SK-N-MC (cell line): ENCODE data around the gene GNG2.
A peak's percentile ranks its signal among the peaks of the same experiment; 100 is the strongest.
"Not testable (repeated sequence)": the region's sequence is repeated elsewhere in the genome, so short reads cannot be mapped to it uniquely, and the experiment has no call there.

ENCODE experiments used
- DNase-seq: peaks from one replicate; pipeline ENCODE4 v3.0.0-alpha.2; 2011; ENCODE audit warnings: low read depth, low spot score
- H3K27ac ChIP-seq: fragments of 200-600 bp; sonication (generic); 2 replicates; pipeline ENCODE4 v1.5.1; 2016; ENCODE audit warnings: mixed run types
- H3K36me3 ChIP-seq: fragments of 200-600 bp; sonication (generic); 2 replicates; pipeline ENCODE4 v1.6.1; 2017; ENCODE audit warnings: antibody characterized with exemption, low read length, mixed read lengths; ENCODE audit not compliant: insufficient read depth
- H3K4me3 ChIP-seq: fragments of 200-600 bp; sonication (generic); 2 replicates; pipeline ENCODE4 v1.5.1; 2016
- H3K9ac ChIP-seq: fragments of 200-600 bp; sonication (generic); 2 replicates; pipeline ENCODE4 v1.8.0; 2017; ENCODE audit warnings: mixed run types, mixed read lengths; ENCODE audit not compliant: insufficient read length
- H3K9me3 ChIP-seq: fragments of 200-600 bp; sonication (generic); 2 replicates; pipeline ENCODE4 v1.6.1; 2017; ENCODE audit warnings: low read depth, mild to moderate bottlenecking, antibody characterized with exemption, low read length, moderate library complexity, mixed read lengths
- EZH2 ChIP-seq: fragments of 200-600 bp; sonication (generic); IDR thresholded peaks from one replicate; pipeline ENCODE4 v1.6.1; 2017; ENCODE audit warnings: antibody characterized with exemption
- FOXP2 ChIP-seq: optimal IDR thresholded peaks from 2 replicates; pipeline ENCODE3; 2011; ENCODE audit warnings: mild to moderate bottlenecking, moderate library complexity; ENCODE audit not compliant: insufficient read depth; ENCODE audit errors: extremely low read length, control extremely low read depth
- POLR2AphosphoS5 ChIP-seq: IDR thresholded peaks from 2 replicates; pipeline ENCODE4 v1.6.1; 2012; ENCODE audit warnings: mild to moderate bottlenecking, low read depth, low read length, borderline replicate concordance

GNG2 gene

DNA sequence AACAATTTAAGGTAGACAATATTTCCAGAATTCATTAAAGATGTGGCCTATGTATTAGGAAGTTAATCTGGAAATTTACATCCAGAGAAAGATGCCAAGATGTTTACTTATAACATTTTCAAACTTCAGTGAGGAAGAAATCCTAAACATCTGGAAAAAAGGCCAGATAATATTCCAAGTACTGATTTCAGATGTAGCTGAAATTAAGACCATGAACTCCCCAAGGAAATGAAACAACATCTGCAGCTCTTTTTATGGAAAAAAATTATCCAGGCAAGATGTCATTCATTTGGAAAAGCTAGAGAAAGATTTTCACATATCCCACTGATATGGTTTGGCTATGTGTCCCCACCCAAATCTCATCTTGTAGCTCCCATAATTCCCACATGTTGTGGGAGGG lies 35.0 kb downstream of the GNG2 start:
- Histone ChIP-seq H3K4me3 (no peak overlapping the region), H3K36me3 (no peaks in the 10 kb centered on the region), H3K9me3 (no peaks in the 10 kb centered on the region), H3K9ac (no peak overlapping the region), H3K27ac (no peak overlapping the region)
- DNase-seq, result no peak
- TF ChIP-seq EZH2 (no peak), POLR2AphosphoS5 (no peak), FOXP2 (no peak)

DNA sequence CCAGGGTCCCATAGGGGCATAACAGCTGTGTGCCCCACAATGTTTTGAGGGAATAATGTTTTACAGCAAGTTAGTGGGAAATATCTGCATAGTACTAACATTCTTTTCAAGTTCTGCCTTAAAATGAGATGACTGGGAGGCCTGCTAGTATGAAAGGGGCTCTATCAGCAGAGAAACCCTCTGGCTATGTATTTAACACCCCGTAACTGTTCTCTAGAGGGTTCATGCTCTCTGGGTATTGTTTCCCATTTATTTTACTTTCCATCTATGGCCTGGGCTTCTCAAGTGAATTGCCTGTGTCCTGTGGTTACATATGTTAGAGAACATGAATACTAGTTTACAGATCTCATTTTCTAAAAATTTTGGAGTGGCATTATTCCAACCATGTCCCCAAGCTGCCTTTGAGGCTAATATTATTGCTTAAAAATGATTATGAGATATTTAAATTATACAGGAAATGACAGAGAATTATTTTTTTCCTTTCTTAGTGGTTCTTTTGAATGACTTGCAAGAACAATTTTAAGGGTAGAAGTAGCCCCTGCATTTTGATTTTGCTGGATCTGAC lies 37.5 kb downstream of the GNG2 start:
- TF ChIP-seq EZH2 (no peak), FOXP2 (no peak), POLR2AphosphoS5 (no peak)
- Histone ChIP-seq H3K9ac (no peak overlapping the region), H3K27ac (peak overlapping the region; percentile 64; the same call in 1 of the 2 replicates), H3K4me3 (no peak overlapping the region), H3K36me3 (no peaks in the 10 kb centered on the region), H3K9me3 (no peaks in the 10 kb centered on the region)
- DNase-seq, result no peak

DNA sequence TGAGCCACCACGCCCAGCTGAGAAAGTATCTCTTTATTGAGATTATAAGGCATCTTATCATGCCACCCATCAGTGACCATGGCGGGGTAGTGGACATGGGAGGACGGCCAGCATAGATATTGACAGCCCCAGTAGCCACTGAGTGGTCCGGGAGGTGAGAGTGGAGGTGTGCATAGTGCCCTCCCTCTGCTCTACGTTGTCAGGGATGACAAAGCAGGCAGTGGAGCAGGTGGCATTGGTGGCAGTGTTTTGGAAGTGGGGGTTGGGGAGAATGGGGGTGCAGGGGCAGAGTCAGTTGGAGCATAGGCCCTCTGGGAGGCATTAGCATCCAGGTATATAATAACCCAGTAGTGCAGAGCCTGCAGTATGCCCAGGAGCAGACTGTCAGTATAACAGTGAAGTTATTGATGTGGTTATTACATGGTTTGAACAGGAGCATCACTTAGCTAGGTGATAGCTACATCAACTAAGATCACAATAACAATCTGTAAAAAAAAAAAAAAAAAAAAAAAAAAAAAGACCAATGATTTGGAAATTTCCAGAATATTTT lies 41.1 kb downstream of the GNG2 start:
- H3K9ac ChIP-seq, result no peak overlapping the region
- H3K27ac ChIP-seq, result no peak overlapping the region
- no peaks in the 10 kb centered on the region for H3K36me3 ChIP-seq
- no peaks in the 10 kb centered on the region for H3K9me3 ChIP-seq
- no peak overlapping the region for H3K4me3 ChIP-seq
- DNase-seq, result no peak
- no peak for TF ChIP-seq FOXP2
- no peak for TF ChIP-seq POLR2AphosphoS5

DNA sequence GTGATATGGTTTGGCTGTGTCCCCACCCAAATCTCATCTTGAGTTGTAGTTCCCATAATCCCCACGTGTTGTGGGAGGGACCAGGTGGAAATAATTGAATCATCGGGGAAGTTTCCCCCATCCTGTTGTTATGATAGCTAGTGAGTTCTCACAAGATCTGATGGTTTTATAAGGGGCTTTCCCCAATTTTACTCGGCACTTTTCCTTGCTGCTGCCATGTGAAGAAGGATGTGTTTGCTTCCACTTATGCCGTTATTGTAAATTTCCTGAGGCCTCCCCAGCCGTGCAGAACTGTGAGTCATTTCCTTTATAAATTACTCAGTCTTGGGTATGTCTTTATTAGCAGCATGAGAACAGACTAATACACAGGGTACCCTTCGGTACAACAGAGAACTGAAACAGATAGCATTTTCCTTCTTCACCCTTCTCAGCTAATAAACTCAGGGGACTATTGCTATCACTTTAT lies 45.3 kb downstream of the GNG2 start:
- not testable (repeated sequence) for H3K9ac ChIP-seq
- peak; percentile 62 for DNase-seq

DNA sequence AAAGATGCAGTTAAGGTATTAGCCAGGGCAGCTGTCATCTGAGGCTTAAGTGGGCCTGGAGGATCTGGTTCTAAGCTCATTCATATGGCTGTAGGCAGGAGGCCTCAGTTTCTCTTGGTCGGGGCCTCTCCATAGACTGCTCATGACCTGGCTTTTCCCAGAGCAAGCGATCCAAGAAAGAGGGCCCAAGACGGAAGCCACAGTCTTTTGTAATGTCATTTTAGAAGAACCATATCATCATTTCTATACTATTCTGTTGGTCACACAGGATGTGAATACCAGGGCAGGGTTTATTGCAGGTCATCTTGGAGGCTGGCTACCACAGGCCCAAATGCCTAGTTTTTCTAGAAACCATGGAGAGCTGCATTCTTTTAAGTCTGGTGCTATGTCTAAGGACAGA lies 47.7 kb downstream of the GNG2 start:
- Histone ChIP-seq H3K9me3 (no peaks in the 10 kb centered on the region), H3K9ac (no peak overlapping the region), H3K4me3 (no peak overlapping the region), H3K27ac (no peak overlapping the region), H3K36me3 (no peaks in the 10 kb centered on the region)
- no peak for DNase-seq
- TF ChIP-seq POLR2AphosphoS5 (no peak), FOXP2 (no peak)

More for the DNA sequence above, 45.3 kb downstream of the GNG2 start:
- H3K36me3 ChIP-seq, H3K9me3 ChIP-seq: not testable (repeated sequence)
- peak overlapping the region; percentile 36; the same call in 1 of the 2 replicates for H3K27ac ChIP-seq
- peak overlapping the region; percentile 44 for H3K4me3 ChIP-seq

DNA sequence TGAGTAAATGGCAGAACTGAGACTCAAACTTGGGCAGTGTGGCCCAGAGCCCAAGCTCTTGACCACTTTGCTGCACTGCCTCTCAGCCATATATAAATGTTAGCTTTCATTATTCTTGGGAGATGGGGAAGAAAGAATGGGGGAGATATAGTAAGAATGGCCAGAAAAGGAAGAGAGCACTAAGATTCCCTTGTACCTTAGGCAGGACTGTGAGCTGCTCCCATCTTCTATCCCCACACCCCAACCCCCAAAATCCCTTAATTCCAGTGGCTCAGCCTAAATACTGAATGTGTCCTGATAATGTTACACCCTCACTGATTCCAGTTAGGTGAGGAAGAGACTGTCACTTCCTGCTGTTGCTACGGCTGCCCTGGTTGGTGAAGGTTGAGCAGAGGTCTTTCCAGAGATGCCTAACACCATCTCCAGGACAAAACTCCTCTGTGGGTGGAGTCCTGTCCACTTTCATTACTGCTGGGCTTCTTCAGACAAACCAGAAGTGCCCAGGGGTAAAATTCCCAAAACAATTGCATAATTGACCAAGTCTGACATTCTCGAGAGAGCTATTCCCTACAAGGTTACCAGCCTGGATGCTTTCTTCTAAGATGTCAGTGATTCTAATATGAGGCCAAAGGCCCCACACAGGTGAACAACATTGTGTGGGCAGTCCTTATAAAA lies 51.8 kb downstream of the GNG2 start:
- no peak overlapping the region for H3K9ac ChIP-seq
- H3K36me3 ChIP-seq, result no peaks in the 10 kb centered on the region
- no peak for DNase-seq
- H3K27ac ChIP-seq, result no peak overlapping the region
- TF ChIP-seq FOXP2, result no peak
- TF ChIP-seq POLR2AphosphoS5, result no peak
- TF ChIP-seq EZH2, result no peak
- H3K9me3 ChIP-seq, result no peaks in the 10 kb centered on the region
- no peak overlapping the region for H3K4me3 ChIP-seq

DNA sequence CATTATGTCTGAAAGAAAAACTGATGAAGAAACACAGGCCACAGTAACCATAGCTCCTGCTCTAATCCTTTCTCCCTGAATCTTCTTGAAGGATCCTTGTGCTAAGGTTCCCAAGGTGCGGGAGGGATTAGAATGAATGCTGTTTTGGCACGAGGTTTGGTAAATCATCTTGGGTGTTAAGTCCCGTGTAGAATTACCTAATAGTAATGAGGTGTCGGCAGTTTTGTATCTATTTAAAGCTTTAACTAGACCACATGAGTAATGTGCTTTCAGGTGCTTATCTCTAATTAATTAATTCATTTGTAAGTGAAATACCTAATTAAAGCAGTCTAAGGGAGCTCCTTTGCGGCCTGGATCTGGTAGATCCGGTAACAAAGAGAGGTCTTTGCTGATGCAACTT lies 53.9 kb downstream of the GNG2 start:
- no peak for DNase-seq
- no peak for TF ChIP-seq POLR2AphosphoS5
- no peak for TF ChIP-seq FOXP2
- no peak for TF ChIP-seq EZH2
- Histone ChIP-seq H3K9ac (no peak overlapping the region), H3K36me3 (no peaks in the 10 kb centered on the region), H3K27ac (no peak overlapping the region), H3K4me3 (no peak overlapping the region), H3K9me3 (no peaks in the 10 kb centered on the region)

DNA sequence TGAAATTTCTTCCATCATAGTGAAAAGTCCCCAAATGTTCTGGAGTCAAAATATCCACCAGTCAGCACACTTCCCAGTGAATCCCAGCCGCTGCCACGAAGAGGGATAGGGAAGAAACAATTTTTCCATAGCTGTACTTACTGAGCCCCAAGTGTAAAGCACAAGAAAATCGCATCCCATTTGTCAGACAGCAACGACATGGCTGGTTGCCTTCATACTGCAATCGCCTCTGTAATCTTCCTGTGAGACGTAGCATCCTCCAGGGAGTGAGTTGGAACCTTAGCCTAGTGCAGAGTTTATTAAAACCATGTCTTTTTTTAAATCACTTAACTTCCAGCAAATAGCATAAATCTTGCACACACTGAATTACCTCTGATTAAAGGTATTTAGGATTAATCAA lies 56.8 kb downstream of the GNG2 start:
- Histone ChIP-seq H3K36me3 (no peaks in the 10 kb centered on the region), H3K9me3 (no peaks in the 10 kb centered on the region), H3K27ac (no peak overlapping the region), H3K9ac (no peak overlapping the region), H3K4me3 (no peak overlapping the region)
- no peak for TF ChIP-seq POLR2AphosphoS5
- no peak for TF ChIP-seq FOXP2
- TF ChIP-seq EZH2, result no peak
- DNase-seq, result no peak
